GM19238 (cell line): Measurements from ENCODE around the gene SMPDL3B.

ENCODE experiments used
- DNase-seq: peaks from one replicate; pipeline ENCODE4 v3.0.0; 2011; ENCODE audit warnings: low spot score; ENCODE audit not compliant: insufficient read length

SMPDL3B gene, protein sequence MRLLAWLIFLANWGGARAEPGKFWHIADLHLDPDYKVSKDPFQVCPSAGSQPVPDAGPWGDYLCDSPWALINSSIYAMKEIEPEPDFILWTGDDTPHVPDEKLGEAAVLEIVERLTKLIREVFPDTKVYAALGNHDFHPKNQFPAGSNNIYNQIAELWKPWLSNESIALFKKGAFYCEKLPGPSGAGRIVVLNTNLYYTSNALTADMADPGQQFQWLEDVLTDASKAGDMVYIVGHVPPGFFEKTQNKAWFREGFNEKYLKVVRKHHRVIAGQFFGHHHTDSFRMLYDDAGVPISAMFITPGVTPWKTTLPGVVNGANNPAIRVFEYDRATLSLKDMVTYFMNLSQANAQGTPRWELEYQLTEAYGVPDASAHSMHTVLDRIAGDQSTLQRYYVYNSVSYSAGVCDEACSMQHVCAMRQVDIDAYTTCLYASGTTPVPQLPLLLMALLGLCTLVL

DNA sequence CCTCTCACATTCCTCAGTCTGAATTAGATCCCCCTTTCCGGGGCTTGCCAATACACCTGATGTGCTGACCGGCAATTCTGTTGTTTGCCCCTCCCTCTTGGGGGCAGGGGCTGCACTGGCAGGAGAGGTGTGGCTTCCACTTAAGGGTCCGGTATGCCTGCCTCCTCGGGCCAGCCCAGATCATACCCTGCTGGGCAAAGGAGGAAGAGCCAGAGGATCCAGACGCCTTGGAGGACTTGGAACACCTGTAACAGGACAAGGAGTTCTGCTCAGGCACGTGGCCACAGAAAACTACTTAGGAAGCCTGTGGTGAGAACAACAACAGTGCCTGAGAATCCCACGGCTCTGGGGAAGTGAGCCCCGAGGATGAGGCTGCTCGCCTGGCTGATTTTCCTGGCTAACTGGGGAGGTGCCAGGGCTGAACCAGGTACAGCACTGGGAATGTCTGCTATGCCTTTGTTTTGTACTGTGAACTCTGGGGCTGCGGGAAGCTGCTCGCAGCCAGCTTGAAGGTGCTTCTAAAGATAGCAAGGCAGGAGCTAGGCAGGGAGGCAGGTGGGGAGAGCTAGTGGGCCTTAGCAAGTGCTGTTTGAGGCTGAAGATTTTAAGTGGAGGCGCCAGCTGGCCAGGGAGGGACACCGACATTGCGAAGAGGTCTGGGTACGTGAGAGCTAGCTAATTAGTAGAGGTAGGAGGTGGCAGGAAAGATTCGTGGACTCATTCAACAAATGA lies at the start of gene SMPDL3B:
TSS of gene SMPDL3B (plus strand) at position 183 of the 732 bp plus-strand sequence. CDS start at position 367, 184 bp downstream.
- no peak for DNase-seq

DNA sequence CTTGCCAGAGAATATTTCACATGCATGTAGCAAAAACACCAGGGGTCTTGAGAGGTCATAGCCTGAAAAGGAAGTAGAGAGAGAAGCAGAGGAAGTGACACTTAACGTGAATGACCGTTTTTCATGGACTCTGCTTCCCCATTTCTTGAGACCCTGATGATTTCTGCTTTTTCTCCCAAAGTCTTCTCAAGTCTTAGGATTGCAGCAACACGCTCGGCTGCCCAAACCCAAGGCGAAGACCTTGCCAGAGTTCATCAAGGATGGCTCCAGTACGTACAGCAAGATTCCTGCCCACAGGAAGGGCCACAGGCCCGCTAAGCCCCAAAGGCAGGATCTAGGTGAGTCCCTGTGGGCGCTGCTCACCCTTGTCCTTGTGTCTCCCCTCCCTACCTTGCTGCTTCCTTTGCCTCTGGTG lies 49.7 kb upstream of the SMPDL3B start:
- no peak for DNase-seq

DNA sequence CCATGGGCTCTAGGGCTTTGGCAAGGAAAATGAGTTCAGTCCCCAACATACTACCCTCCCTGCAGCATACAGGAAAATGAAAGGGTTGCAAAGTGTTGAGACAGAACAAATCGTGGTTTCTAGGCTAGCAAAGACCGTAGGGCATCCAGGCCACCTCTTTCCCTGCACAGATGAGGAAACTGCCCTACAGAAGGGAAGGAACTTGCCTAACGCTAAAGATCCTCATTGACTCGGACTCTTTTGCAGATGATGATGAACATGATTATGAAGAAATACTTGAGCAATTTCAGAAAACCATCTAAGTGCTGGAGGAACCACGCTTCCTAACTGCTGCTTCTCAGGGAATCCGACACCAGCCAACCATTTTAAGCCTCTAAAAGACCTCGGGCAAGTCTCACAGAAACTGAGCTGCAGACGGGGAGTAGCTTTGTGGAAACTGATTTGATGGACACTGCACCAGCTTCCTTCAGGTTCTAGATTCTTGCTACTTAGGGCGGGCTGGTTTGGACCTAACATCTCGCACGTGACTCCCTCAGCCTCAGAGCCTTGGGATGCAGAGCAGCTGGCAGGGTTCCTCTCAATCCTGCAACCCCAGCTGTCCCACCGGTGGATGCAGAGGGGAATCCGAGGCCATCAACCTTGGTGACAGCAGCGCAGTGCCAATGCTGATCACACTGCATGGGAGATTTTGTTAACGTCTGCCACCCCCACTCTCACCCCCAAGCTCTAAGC lies 49.0 kb upstream of the SMPDL3B start:
- DNase-seq = no peak

DNA sequence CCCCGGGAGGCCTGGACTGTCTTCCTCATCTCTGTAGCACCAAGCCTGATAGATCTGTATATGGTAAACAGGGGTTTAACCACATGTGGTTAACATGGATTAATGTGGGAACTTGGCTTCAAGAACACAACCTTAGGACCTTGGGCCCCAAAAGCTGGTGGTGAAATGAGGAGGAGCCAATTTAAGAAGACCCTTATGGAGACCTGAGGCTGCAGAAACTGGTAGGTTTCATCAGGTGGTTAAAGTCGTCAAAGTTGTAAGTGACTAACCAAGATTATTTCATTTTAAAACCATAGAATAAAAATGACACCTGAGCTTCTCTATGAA lies 48.5 kb upstream of the SMPDL3B start:
- DNase-seq = no peak

DNA sequence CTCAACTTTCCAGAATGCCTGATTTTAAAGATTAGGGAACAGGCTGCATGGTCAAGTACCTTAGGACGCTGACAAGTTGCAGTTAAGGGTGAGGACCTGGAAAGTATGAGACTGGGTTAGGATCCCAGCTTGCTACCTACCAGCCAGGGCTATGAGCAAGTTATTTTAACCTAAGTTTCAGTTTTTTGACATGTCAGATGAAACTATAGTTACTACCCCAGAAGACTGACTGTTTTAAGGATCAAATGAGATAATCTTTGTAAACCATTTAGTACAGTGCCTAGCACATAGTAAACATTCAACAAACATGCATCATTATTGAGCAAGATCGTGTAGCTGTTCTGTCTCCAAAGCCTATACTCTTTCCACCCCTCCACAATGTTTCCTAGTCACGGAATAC lies 48.1 kb upstream of the SMPDL3B start:
- no peak for DNase-seq

DNA sequence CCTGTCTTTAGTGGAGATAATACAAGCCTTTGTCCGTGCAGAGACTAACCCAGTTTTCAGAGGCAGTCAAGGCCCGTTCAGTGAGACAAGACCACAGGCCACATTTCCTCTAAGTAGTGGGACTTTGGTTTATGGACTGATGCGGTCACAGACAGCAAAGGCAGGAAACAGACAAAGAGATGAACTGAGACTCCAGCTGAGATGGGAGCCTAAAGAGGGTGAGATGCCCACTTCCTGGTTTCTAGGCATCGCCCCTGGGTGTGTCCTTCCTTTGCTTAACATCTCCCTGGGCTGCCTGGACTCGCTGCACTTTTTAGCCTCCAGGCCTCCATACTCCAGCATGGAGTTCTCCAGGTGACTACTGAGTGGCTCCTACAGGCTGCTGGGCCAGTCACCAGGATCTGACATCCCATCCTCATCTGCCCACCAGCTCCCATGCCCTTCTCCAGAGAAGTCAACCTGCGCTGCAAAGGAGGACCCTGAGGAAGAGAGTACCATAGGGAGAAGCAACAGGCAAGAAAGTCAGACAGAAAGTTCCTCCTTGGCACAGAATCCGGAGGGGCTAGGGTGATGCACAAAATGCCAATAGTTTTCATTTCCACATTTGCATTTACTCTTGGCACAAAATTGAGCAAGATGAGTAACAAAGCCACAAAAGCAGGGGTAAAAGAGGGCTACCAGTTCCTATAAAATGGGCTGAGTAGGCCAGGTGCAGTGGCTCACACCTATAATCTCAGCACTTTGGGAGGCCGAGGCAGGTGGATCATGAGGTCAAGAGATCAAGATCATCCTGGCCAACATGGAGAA lies 47.4 kb upstream of the SMPDL3B start:
- DNase-seq = no peak

DNA sequence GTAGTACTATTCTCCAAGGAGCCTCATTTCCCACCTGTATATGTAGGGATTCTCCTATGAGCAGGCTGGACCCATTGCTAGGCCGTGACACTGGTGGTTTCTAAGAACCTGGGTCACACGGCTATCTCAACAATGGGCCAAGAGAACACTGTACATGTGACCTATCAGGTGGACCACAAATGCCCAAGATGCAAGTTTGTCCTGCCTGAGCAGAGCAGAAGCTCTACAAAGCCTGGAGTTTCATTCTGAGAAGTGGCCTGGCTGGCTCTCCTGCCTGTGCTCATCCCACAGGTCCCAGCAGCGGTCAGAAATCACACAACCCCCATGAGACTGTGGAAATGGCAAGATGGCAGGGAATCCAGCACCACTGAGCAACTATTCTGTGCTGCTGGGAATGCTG lies 45.3 kb upstream of the SMPDL3B start:
- DNase-seq = no peak

DNA sequence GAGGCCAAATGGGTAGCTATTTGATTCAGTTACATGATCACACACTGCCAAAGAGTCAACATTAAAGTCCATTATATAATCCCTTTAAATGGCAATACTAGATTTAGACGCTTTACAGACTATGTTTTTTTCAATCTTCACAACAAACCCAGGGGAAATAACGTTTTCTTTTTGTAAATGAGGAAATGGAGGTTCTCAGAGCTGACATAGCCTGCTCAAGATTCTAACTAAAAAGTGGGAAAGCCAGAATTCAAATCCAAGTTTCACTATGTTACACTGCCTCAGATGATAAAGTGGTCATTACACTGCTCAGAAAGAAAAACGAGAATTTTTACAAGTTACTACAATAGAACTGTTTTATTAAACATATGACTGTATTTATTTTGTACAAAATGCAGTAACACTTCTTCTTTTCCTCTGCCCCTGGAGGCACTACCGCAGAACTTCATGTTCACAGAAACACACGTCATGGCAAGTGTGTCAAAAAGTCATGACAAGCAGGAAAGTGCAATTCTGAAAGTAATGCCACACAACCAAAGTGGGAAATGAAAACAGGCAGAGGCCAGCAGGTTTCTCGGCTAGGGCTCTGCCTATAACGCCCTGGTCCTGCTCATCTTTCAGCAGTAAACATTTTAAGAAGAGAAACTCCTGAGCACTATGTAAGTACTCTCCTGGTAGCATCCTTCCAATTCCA lies 43.5 kb upstream of the SMPDL3B start:
- peak; percentile 40 for DNase-seq

DNA sequence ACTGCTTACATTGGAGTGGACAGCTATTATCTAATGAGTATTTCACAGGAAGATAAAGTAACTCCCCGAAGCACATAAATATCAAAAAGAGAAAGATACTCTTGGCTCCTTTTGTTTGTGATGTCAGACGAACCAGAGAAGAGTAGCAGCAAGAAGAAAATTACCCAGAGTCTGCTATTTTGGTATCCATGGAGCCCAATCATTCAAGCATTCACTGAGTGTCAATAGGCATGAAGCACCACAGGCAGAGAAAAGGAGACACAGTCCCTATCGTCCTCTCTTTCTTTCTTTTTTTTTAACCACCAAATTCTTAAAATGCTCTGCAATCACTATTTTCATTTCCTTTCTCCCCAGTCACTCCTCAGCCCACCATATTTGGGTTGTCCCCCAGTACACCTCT lies 40.3 kb upstream of the SMPDL3B start:
- DNase-seq = no peak

DNA sequence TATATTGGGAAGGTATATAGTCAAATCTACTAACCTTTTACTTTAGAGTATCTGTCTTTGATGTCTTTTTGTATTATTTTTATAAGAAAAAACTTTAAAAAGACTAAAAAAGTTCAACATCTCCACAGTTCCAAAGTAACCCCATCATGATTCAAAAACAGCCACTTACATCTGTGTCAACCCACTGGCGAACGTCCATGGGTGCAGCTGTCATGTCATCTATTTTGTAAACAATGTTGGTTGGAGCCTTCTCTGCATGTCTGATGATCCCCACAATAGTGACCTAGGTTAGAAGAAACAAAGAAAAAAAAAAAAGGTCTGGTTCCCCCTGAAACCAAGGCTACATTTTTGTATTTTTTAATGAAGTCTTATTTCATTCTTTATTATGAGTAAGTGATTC lies 28.0 kb upstream of the SMPDL3B start:
- no peak for DNase-seq

DNA sequence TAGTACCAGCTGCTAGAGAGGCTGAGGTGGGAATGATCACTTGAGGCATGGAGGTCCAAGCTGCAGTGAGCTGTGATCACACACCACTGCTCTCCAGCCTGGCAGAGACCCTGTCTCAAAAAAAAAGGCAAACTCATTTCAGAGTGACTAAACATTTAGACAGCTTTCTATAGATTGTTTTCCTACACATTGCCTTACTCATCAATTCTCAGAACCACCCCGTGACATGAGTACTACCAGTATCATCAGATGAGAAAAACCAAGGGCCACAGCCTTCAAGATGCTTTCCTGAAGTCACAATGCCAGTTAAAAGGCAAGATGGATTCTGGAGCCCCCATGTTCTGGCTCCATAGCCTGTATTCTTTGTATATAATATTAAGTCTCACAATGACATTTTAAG lies 22.4 kb upstream of the SMPDL3B start:
- no peak for DNase-seq

DNA sequence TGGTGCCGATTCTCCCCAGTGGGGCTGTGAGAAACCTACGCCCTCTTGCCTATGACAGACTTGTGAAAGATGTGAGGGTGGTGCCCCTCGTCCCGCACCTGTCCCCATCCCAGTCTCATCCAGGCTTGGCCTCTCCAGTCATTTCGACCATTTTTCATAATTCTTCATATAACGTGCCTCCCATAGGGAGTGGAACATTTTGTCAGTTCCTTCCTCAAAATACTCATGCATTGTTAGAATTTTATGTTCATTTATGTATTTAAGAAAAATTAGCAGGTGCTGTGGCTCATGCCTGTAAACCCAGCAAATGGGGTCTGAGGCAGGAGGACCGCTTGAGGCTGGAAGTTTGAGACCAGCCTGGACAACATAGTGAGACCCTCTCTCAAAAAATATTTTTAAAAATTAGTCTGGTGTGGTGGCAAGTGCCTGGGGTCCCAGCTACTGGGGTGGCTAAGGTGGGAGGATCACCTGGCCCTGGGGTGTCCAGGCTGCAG lies 19.7 kb upstream of the SMPDL3B start:
- DNase-seq = no peak

DNA sequence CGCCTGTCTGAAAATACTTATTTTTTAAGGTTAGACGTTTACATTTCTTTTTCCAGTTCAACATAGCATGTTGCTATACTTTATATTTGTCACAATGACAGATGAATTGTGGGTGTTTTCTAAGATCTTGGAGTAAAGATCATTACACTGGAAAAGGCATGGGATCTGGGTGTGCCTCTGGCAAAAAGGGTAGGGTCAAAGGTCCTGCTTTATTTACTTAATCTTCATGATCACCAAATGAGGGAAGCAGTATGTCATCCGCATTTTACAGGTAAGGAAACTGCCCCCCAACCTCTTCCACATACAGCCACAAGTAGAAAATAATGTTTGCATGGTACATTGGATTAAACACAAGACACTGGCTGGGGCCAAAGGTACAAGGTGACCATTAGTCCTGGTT lies 12.5 kb upstream of the SMPDL3B start:
- DNase-seq = no peak

DNA sequence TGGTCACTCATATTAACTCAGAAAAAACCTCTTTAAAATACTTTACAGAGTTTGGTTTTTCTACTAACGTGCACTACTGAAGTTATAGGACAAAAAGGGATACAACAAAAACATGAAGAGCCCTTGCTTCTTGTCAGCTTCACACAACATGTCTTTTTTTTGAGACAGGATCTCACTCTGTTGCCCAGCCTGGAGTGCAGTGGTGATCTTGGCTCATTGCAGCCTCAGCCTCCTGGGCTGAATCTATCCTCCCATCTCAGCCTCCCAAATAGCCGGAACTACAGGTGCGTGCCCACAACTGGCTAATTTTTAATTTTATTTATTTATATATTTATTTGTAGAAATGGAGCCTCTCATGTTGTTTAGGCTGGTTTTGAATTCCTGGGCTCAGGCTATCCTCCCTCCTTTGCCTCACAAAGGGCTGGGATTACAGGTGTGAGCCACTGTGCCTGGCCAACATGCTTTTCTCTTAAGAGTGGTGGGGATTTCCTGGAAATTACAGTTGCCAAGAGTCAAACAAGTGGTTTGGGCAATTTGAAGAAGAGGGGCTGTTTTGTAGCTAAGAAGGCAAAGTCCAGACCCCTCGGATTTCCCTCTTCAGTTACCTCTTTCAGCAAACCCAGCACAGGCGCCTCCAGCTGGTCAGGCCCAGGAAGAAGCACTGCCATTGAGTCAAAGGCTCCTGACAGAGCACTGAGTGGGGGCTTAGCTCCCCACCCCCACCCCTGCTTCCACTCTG lies 6.4 kb upstream of the SMPDL3B start:
- DNase-seq = no peak

DNA sequence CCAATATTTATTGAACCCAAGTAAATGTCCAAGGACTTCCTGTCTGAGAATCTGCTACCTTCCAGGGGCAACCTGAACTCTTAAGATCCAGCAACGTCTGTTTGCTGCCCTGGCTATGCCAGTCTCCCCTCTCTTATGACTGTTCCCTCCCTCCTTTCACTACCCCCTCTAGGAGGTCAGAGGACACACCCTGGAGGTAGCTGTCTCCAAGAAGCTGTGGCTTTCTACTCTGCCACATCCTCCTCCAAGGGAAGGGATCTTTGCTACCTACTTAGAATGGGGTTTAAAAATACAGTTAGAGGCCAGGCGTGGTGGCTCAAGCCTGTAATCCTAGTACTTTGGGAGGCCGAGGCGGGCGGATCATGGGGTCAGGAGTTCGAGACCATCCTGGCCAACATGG lies 3.6 kb upstream of the SMPDL3B start:
- no peak for DNase-seq

DNA sequence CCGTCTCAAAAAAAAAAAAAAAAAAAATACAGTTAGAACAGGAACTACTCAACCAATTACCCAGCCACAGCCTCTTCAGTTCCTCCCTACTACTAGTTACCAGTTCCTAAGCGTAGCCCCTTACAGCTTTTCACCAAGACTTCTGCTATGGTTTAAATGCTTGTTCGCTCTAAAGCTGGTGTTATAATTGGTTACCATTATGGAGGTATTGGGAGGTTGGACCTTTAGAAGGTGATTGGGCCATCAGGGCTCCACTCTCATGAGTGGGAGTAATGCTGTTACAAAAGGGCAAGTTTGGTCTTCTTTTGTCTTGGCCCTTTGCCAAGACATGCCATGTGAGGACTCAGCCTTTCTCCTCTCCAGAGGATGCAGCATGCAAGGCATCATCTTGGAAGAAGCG lies 3.0 kb upstream of the SMPDL3B start:
- DNase-seq = no peak

DNA sequence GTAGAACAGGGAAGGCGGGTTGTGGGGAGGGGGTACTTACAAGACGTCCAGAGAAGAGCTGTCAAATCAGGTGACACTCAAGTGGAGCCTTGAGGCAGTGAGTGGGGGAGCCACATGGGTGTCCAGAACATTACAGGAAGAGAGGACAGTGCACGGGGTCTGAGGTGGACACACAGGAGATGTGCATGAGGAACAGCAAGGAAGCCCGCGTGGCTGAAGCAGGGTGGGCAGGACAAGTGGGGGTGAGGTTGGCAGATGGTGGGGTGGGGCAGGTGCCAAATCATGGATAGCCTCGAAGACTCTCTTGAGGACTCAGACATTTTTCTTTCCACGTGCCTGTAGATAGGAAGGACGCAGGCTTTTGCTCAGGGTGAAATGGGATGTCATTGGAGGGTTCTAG lies 921 bp downstream of the SMPDL3B start:
- no peak for DNase-seq

DNA sequence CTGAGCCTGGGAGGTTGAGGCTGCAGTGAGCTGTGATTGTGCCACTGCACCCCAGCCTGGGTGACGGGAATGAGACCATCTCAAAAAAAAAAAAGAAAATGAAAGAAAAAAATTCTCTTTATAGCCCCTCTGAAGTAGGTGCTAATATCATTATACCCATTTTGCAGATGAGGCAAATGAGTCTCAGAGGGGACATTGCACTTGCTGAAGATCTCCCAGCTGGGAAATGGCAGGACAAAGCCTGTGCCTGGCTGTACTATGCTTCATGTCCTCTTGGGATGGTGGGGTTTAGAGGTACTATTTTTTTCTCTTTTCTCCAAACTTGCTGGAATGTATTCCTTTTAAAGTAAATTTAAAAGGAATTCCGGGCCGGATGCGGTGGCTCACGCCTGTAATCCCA lies 1.6 kb downstream of the SMPDL3B start:
- DNase-seq = no peak

DNA sequence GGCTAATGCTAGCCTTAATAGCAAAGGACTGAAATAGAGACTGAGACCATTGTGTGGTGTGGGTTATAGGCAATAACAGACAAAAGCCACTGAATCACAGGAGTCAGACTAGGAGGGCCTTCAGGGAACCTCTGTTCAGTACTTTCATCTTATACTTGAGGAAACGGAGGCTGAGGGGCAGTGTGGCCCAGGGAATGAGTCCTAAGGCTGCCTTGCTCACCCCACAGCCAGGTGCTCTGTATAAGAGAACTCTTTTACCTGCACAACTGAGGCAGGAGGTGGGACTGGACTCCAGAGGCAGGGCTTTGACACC lies 2.7 kb downstream of the SMPDL3B start:
- no peak for DNase-seq

DNA sequence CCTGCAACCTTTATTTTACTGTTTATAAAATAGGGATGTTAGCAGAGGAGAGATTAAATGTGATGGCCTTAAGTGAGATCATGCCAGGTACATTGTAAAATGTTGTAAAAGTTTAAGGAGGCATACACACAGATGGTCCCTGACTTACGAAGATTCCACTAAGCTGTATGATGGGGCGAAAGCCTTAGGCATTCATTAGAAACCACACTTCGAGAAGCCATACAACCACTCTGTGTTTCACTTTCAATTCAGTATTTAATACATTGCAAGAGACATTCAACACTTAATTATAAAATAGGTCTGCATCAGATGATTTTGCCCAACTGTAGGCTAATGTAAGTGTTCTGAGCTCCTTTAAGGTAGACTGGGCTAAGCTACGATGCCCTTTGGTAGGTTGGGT lies 3.7 kb downstream of the SMPDL3B start:
- DNase-seq = no peak
